ENCODE results near the gene HIBCH. TPM values are rescaled to one million over a fixed set of nuclear protein-coding genes. Genes with fewer than 3 reads are reported as not detected.
"Not testable (repeated sequence)": the region's sequence is repeated elsewhere in the genome, so short reads cannot be mapped to it uniquely, and the experiment has no call there.

Gene HIBCH
- total RNA-seq, 1 experiment from 2014 or later: 26.5 TPM

DNA sequence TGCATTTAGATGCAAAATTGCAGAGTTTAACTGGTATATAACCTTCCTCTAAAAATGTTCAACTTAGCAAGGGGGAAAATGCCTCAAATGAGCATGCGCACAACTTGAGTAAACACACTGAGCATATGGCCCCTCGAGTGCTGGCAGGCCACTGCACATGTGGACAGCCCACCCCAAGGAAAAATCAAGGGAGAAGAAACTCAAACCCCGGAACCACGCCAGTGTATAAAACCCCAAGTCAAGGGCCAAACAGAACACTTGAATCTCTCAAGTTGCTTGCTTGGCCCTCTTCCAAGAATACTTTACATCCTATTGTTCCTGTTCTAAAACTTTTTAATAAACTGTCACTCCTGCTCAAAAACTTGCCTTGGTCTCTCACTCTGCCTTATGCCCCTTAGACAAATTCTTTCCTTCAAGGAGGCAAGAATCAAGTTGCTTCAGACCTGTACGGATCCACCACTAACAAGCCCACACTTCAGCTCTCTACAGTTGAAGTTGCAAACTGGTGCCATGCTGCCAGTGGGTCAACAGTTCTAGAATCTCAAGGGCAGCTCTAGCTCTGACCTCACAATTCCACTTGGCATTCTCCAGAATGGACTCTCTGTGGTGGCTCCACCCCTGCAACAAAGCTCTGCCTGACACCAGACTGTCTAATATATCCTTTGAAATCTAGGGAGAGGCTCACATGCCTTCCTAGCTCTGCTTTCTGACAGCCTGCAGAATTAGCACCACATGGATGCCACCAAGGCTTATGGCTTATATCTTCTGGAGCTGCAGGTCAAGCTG is 38.9 kb downstream of the HIBCH start:
- peaks cover 61% of the 10 kb centered on the region for H3K36me3 Mint-ChIP-seq
- peaks cover 12% of the 10 kb centered on the region for H3K9me3 Mint-ChIP-seq

DNA sequence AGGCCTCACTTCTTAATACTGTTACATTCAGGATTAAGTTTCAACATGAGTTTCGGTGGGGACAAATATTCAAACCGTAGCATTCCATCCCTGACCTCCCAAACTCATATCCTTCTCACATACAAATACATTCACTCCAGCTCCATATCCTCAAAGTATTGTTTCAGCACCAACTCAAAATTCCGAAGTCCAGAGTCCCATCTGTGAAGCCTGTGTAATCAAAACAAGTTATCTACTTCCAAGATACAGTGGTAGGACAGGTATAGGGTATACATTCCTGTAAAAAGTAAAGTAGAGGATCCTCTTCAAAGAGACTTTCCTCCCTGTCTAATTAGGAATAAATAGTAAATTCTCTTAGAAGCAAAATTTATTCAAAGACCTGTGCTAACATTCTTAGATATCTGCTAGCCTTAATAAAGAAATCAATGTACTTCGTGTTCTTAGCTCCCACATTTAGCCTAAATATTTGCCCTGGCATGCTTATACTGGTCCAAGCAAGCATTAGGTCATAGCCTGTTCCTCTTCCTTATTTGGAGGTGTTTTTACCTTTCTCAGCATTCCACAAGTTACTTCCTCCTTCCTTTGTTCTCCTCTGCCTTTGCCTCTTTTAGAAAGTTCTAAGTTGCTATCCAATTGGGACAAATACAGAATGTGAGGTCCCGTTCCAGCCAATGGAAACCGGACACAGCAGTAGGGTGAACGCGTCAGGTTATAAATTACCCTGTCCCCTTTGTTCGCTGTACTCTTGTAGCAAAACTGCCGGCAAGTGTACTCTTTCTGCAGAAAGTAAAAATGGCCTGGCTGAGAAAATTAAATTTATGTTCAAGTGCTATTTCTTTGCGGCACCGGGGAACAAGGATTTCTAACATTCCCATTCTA is 40.1 kb downstream of the HIBCH start:
- H3K4me3 Mint-ChIP-seq; DNase-seq (ENCODE audit: low spot score); H3K27me3 Mint-ChIP-seq (ENCODE audit: low read depth); POLR2A ChIA-PET; ATAC-seq; CTCF ChIA-PET: not testable (repeated sequence)
- peak overlapping the region; percentile 74 for H3K27ac Mint-ChIP-seq
- peaks cover 18% of the 10 kb centered on the region for H3K4me1 Mint-ChIP-seq
- H3K36me3 Mint-ChIP-seq: peaks cover 66% of the 10 kb centered on the region
- H3K9me3 Mint-ChIP-seq: peaks cover 17% of the 10 kb centered on the region

More for the DNA sequence above, 38.9 kb downstream of the HIBCH start:
- Mint-ChIP-seq H3K4me3 (no peak overlapping the region), H3K27ac (peak overlapping the region; percentile 69), H3K4me1 (peaks cover 12% of the 10 kb centered on the region), H3K27me3 (ENCODE audit: low read depth) (no peaks in the 10 kb centered on the region)
- ChIA-PET CTCF (no interaction called here), POLR2A (no interaction called here)
- DNase-seq (ENCODE audit: low spot score) (no peak), ATAC-seq (no peak)
- TF ChIP-seq, protein P1, sequence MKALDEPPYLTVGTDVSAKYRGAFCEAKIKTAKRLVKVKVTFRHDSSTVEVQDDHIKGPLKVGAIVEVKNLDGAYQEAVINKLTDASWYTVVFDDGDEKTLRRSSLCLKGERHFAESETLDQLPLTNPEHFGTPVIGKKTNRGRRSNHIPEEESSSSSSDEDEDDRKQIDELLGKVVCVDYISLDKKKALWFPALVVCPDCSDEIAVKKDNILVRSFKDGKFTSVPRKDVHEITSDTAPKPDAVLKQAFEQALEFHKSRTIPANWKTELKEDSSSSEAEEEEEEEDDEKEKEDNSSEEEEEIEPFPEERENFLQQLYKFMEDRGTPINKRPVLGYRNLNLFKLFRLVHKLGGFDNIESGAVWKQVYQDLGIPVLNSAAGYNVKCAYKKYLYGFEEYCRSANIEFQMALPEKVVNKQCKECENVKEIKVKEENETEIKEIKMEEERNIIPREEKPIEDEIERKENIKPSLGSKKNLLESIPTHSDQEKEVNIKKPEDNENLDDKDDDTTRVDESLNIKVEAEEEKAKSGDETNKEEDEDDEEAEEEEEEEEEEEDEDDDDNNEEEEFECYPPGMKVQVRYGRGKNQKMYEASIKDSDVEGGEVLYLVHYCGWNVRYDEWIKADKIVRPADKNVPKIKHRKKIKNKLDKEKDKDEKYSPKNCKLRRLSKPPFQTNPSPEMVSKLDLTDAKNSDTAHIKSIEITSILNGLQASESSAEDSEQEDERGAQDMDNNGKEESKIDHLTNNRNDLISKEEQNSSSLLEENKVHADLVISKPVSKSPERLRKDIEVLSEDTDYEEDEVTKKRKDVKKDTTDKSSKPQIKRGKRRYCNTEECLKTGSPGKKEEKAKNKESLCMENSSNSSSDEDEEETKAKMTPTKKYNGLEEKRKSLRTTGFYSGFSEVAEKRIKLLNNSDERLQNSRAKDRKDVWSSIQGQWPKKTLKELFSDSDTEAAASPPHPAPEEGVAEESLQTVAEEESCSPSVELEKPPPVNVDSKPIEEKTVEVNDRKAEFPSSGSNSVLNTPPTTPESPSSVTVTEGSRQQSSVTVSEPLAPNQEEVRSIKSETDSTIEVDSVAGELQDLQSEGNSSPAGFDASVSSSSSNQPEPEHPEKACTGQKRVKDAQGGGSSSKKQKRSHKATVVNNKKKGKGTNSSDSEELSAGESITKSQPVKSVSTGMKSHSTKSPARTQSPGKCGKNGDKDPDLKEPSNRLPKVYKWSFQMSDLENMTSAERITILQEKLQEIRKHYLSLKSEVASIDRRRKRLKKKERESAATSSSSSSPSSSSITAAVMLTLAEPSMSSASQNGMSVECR (CRISPR knock-in tag; IDR thresholded peaks at IDR 0.05; ENCODE audit: borderline replicate concordance): no peak
- TF ChIP-seq CBFB (CRISPR knock-in tag; IDR thresholded peaks at IDR 0.05; ENCODE audit: low read depth) (no peak), GTF2I (CRISPR knock-in tag; conservative IDR thresholded peaks at IDR 0.05) (no peak), CREB1 (CRISPR knock-in tag; IDR thresholded peaks at IDR 0.05) (no peak), ATF1 (CRISPR knock-in tag; IDR thresholded peaks at IDR 0.05) (no peak), OVOL2 (CRISPR knock-in tag; IDR thresholded peaks at IDR 0.05; ENCODE audit: borderline replicate concordance) (no peak), ZNF671 (CRISPR knock-in tag; IDR thresholded peaks at IDR 0.05) (no peak)
- TF ChIP-seq, protein P2, sequence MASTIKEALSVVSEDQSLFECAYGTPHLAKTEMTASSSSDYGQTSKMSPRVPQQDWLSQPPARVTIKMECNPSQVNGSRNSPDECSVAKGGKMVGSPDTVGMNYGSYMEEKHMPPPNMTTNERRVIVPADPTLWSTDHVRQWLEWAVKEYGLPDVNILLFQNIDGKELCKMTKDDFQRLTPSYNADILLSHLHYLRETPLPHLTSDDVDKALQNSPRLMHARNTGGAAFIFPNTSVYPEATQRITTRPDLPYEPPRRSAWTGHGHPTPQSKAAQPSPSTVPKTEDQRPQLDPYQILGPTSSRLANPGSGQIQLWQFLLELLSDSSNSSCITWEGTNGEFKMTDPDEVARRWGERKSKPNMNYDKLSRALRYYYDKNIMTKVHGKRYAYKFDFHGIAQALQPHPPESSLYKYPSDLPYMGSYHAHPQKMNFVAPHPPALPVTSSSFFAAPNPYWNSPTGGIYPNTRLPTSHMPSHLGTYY (CRISPR knock-in tag; IDR thresholded peaks at IDR 0.05): no peak

DNA sequence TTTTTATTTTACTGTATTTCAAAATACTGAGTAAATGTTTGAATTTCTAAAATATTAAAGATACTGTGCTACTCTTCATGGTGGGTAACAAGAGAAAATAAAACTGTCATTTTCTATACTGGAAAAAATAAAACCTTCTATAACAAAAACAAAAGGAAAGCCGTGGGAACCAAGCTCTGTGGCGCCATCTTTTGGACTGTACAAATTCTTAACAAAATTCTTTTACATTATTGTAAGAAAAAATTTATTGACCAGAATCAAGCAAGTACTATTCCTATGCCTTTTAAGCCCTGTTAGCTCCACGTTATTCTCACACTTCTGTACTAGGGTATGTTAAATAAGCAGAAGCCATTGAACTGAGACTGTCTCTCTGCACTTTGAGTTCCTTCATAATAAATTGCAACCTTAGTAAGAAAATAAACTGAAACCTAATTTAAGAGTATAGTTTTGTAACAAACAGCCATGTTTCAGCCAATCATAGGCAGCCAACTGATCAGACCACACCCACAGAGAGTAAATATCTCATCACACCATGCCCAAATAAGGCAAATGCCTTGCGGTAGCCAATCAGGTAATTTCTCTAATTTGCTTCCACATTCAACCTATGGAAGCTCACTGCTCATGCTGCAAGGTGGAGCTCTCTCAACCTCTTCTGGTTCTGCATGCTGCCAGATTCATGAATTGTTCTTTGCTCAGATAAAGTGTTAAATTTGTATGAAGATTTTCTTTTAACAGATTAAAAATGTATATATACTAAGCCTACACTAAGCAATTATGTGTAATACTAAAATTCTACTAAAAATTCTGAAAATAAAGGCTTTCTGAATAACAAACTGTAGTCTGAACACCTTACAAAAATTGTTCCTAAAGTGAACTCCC is 42.2 kb downstream of the HIBCH start:
- CTCF ChIA-PET: interaction anchor here (0.5 to 2.0 kb wide), 7 partner anchors 42 to 191 kb away, joined by 3 to 8 read pairs (median 4); partner anchors contain the start of gene HIBCH
- no peak for DNase-seq (ENCODE audit: low spot score)
- H3K27me3 Mint-ChIP-seq (ENCODE audit: low read depth): no peaks in the 10 kb centered on the region
- TF ChIP-seq, protein P3, sequence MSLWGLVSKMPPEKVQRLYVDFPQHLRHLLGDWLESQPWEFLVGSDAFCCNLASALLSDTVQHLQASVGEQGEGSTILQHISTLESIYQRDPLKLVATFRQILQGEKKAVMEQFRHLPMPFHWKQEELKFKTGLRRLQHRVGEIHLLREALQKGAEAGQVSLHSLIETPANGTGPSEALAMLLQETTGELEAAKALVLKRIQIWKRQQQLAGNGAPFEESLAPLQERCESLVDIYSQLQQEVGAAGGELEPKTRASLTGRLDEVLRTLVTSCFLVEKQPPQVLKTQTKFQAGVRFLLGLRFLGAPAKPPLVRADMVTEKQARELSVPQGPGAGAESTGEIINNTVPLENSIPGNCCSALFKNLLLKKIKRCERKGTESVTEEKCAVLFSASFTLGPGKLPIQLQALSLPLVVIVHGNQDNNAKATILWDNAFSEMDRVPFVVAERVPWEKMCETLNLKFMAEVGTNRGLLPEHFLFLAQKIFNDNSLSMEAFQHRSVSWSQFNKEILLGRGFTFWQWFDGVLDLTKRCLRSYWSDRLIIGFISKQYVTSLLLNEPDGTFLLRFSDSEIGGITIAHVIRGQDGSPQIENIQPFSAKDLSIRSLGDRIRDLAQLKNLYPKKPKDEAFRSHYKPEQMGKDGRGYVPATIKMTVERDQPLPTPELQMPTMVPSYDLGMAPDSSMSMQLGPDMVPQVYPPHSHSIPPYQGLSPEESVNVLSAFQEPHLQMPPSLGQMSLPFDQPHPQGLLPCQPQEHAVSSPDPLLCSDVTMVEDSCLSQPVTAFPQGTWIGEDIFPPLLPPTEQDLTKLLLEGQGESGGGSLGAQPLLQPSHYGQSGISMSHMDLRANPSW (CRISPR knock-in tag; conservative IDR thresholded peaks at IDR 0.05; ENCODE audit: low read depth): no peak
- no peak for TF ChIP-seq SOX15 (CRISPR knock-in tag; IDR thresholded peaks at IDR 0.05)
- TF ChIP-seq, protein P4, sequence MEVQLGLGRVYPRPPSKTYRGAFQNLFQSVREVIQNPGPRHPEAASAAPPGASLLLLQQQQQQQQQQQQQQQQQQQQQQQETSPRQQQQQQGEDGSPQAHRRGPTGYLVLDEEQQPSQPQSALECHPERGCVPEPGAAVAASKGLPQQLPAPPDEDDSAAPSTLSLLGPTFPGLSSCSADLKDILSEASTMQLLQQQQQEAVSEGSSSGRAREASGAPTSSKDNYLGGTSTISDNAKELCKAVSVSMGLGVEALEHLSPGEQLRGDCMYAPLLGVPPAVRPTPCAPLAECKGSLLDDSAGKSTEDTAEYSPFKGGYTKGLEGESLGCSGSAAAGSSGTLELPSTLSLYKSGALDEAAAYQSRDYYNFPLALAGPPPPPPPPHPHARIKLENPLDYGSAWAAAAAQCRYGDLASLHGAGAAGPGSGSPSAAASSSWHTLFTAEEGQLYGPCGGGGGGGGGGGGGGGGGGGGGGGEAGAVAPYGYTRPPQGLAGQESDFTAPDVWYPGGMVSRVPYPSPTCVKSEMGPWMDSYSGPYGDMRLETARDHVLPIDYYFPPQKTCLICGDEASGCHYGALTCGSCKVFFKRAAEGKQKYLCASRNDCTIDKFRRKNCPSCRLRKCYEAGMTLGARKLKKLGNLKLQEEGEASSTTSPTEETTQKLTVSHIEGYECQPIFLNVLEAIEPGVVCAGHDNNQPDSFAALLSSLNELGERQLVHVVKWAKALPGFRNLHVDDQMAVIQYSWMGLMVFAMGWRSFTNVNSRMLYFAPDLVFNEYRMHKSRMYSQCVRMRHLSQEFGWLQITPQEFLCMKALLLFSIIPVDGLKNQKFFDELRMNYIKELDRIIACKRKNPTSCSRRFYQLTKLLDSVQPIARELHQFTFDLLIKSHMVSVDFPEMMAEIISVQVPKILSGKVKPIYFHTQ (CRISPR knock-in tag; IDR thresholded peaks at IDR 0.05): no peak
- TF ChIP-seq ZNF423 (CRISPR knock-in tag; IDR thresholded peaks at IDR 0.05): no peak
- no peak for TF ChIP-seq NR3C1 (CRISPR knock-in tag; conservative IDR thresholded peaks at IDR 0.05; ENCODE audit: low read depth)

More for the DNA sequence above, 42.2 kb downstream of the HIBCH start:
- ATAC-seq: peak; percentile 84
- Mint-ChIP-seq H3K4me1 (peaks cover 22% of the 10 kb centered on the region), H3K4me3 (no peak overlapping the region), H3K9me3 (peaks cover 17% of the 10 kb centered on the region), H3K27ac (no peak overlapping the region), H3K36me3 (peaks cover 59% of the 10 kb centered on the region)
- POLR2A ChIA-PET: no interaction called here
